ENCODE measurements around the gene LRP1B.

LRP1B gene

GRCh38 chr2:141767051-141767450, 363.8 kb downstream of the LRP1B start:
- no peak for DNase-seq (ENCODE audit: low spot score)

- no peak for DNase-seq (ENCODE audit: low spot score)
Observed at GRCh38 chr2:141766225-141766624, 364.6 kb downstream of the LRP1B start.

- DNase-seq (ENCODE audit: low spot score) = no peak
Observed at GRCh38 chr2:141748616-141749015, 382.2 kb downstream of the LRP1B start.

GRCh38 chr2:141741652-141742051, 389.2 kb downstream of the LRP1B start:
- no peak for DNase-seq (ENCODE audit: low spot score)

- DNase-seq (ENCODE audit: low spot score) = no peak
Observed at GRCh38 chr2:141737492-141738255, 393.1 kb downstream of the LRP1B start.

GRCh38 chr2:141736466-141736865, 394.4 kb downstream of the LRP1B start:
- DNase-seq (ENCODE audit: low spot score) = no peak

- DNase-seq (ENCODE audit: low spot score) = no peak
Observed at GRCh38 chr2:141728886-141729285, 401.9 kb downstream of the LRP1B start.

GRCh38 chr2:141728142-141728541, 402.7 kb downstream of the LRP1B start:
- no peak for DNase-seq (ENCODE audit: low spot score)

- DNase-seq (ENCODE audit: low spot score) = no peak
Observed at GRCh38 chr2:141724426-141724825, 406.4 kb downstream of the LRP1B start.

GRCh38 chr2:141723814-141724213, 407.0 kb downstream of the LRP1B start:
- no peak for DNase-seq (ENCODE audit: low spot score)

- no peak for DNase-seq (ENCODE audit: low spot score)
Observed at GRCh38 chr2:141720476-141720875, 410.3 kb downstream of the LRP1B start.

- no peak for DNase-seq (ENCODE audit: low spot score)
Observed at GRCh38 chr2:141714496-141714895, 416.3 kb downstream of the LRP1B start.

- DNase-seq (ENCODE audit: low spot score) = no peak
Observed at GRCh38 chr2:141711627-141712026, 419.2 kb downstream of the LRP1B start.

GRCh38 chr2:141710589-141711239, 420.1 kb downstream of the LRP1B start:
- DNase-seq (ENCODE audit: low spot score) = no peak

GRCh38 chr2:141709756-141710155, 421.1 kb downstream of the LRP1B start:
- no peak for DNase-seq (ENCODE audit: low spot score)

- no peak for DNase-seq (ENCODE audit: low spot score)
Observed at GRCh38 chr2:141707486-141707885, 423.3 kb downstream of the LRP1B start.

GRCh38 chr2:141704541-141704940, 426.3 kb downstream of the LRP1B start:
- no peak for DNase-seq (ENCODE audit: low spot score)

GRCh38 chr2:141703501-141703900, 427.3 kb downstream of the LRP1B start:
- no peak for DNase-seq (ENCODE audit: low spot score)

- DNase-seq (ENCODE audit: low spot score) = no peak
Observed at GRCh38 chr2:141701618-141702017, 429.2 kb downstream of the LRP1B start.

GRCh38 chr2:141699573-141699972, 431.2 kb downstream of the LRP1B start:
- DNase-seq (ENCODE audit: low spot score) = no peak

GRCh38 chr2:141698500-141698899, 432.3 kb downstream of the LRP1B start:
- no peak for DNase-seq (ENCODE audit: low spot score)

- DNase-seq (ENCODE audit: low spot score) = no peak
Observed at GRCh38 chr2:141697035-141697434, 433.8 kb downstream of the LRP1B start.

- no peak for DNase-seq (ENCODE audit: low spot score)
Observed at GRCh38 chr2:141694180-141694579, 436.6 kb downstream of the LRP1B start.

- no peak for DNase-seq (ENCODE audit: low spot score)
Observed at GRCh38 chr2:141692829-141693228, 438.0 kb downstream of the LRP1B start.
